ENCODE data around the gene SPRED2. TPM values are rescaled to one million over a fixed set of nuclear protein-coding genes. Genes with fewer than 3 reads are reported as not detected.

SPRED2 gene
- total RNA-seq, 2 donors from 2014 or later: 21.9 to 22.3 TPM

- no peak for DNase-seq (ENCODE audit: low spot score)
- Histone ChIP-seq H3K27me3 (replicated peaks; ENCODE audit: insufficient read depth) (no peaks in the 10 kb centered on the region), H3K4me1 (ENCODE audit: control insufficient read depth in 1 of 2, low read depth in 2 of 2) (peaks cover 0 to 15% of the 10 kb centered on the region in 2 donors), H3K4me3 (no peak overlapping the region), H3K27ac (no peak overlapping the region), H3K9me3 (no peaks in the 10 kb centered on the region), H3K36me3 (no peaks in the 10 kb centered on the region)
- TF ChIP-seq CTCF (IDR thresholded peaks at IDR 0.05): no peak
- ATAC-seq (ENCODE audit: insufficient number of reproducible peaks, low FRiP score, low read depth): no peak
Measured at GRCh38 chr2:65357959-65358294, 74.5 kb downstream of the SPRED2 start.

- no peaks in the 10 kb centered on the region for H3K9me3 ChIP-seq
- no peak overlapping the region for H3K27ac ChIP-seq
- no peaks in the 10 kb centered on the region for H3K27me3 ChIP-seq (replicated peaks; ENCODE audit: insufficient read depth)
- no peak overlapping the region for H3K4me3 ChIP-seq
- DNase-seq (ENCODE audit: low spot score) (no peak), ATAC-seq (ENCODE audit: insufficient number of reproducible peaks, low FRiP score, low read depth) (no peak)
- peaks cover 0 to 15% of the 10 kb centered on the region in 2 donors for H3K4me1 ChIP-seq (ENCODE audit: control insufficient read depth in 1 of 2, low read depth in 2 of 2)
- H3K36me3 ChIP-seq: no peaks in the 10 kb centered on the region
- TF ChIP-seq CTCF (IDR thresholded peaks at IDR 0.05): no peak
Measured at GRCh38 chr2:65357095-65357958, 75.1 kb downstream of the SPRED2 start.

- H3K9me3 ChIP-seq: no peaks in the 10 kb centered on the region
- DNase-seq (ENCODE audit: low spot score) (no peak), ATAC-seq (ENCODE audit: insufficient number of reproducible peaks, low FRiP score, low read depth) (no peak)
- no peak for TF ChIP-seq CTCF (IDR thresholded peaks at IDR 0.05)
- H3K36me3 ChIP-seq: no peaks in the 10 kb centered on the region
- no peak overlapping the region for H3K4me3 ChIP-seq
- H3K27ac ChIP-seq: no peak overlapping the region
- peaks cover 12 to 36% of the 10 kb centered on the region in 2 donors for H3K4me1 ChIP-seq (ENCODE audit: control insufficient read depth in 1 of 2, low read depth in 2 of 2)
- H3K27me3 ChIP-seq (replicated peaks; ENCODE audit: insufficient read depth): no peaks in the 10 kb centered on the region
Measured at GRCh38 chr2:65355186-65355831, 77.1 kb downstream of the SPRED2 start.

- Histone ChIP-seq H3K4me1 (ENCODE audit: control insufficient read depth in 1 of 2, low read depth in 2 of 2) (peaks cover 18 to 41% of the 10 kb centered on the region in 2 donors), H3K36me3 (no peaks in the 10 kb centered on the region), H3K27ac (no peak overlapping the region), H3K9me3 (no peaks in the 10 kb centered on the region), H3K27me3 (replicated peaks; ENCODE audit: insufficient read depth) (no peaks in the 10 kb centered on the region), H3K4me3 (no peak overlapping the region)
- TF ChIP-seq CTCF (IDR thresholded peaks at IDR 0.05): no peak
- no peak for DNase-seq (ENCODE audit: low spot score)
- no peak for ATAC-seq (ENCODE audit: insufficient number of reproducible peaks, low FRiP score, low read depth)
Measured at GRCh38 chr2:65354773-65355172, 77.6 kb downstream of the SPRED2 start.

- DNase-seq (ENCODE audit: low spot score) (no peak), ATAC-seq (ENCODE audit: insufficient number of reproducible peaks, low FRiP score, low read depth) (no peak)
- peaks cover 22 to 39% of the 10 kb centered on the region in 2 donors for H3K4me1 ChIP-seq (ENCODE audit: control insufficient read depth in 1 of 2, low read depth in 2 of 2)
- no peaks in the 10 kb centered on the region for H3K9me3 ChIP-seq
- H3K4me3 ChIP-seq: no peak overlapping the region
- no peak for TF ChIP-seq CTCF (IDR thresholded peaks at IDR 0.05)
- no peak overlapping the region for H3K27ac ChIP-seq
- H3K36me3 ChIP-seq: no peaks in the 10 kb centered on the region
- H3K27me3 ChIP-seq (replicated peaks; ENCODE audit: insufficient read depth): no peaks in the 10 kb centered on the region
Measured at GRCh38 chr2:65353927-65354326, 78.5 kb downstream of the SPRED2 start.
